Testis (tissue), 3 donors: ENCODE measurements around the gene STARD13. TPM values are rescaled to one million over a fixed set of nuclear protein-coding genes. Genes with fewer than 3 reads are reported as not detected.
A peak's percentile ranks its signal among the peaks of the same experiment; 100 is the strongest.

ENCODE experiments used
- DNase-seq: peaks from one replicate; pipeline ENCODE4 v3.0.0-alpha.2; 2019
- H3K27ac ChIP-seq, 2 donors: fragments of 200-600 bp; sonication (generic); one replicate each; pipeline ENCODE4 v1.5.1; 2019
- H3K27me3 ChIP-seq: fragments of 200-600 bp; sonication (generic); one replicate; pipeline ENCODE4 v1.5.1; 2019
- H3K36me3 ChIP-seq: fragments of 200-600 bp; sonication (generic); one replicate; pipeline ENCODE4 v1.5.1; 2017; ENCODE audit warnings: low read depth; ENCODE audit errors: missing control alignments
- H3K4me1 ChIP-seq: fragments of 200-600 bp; sonication (generic); one replicate; pipeline ENCODE4 v1.5.1; 2019
- H3K4me3 ChIP-seq, 2 donors: fragments of 200-600 bp; sonication (generic); one replicate each; pipeline ENCODE4 v1.5.1; 2017 to 2019
- H3K9me3 ChIP-seq: fragments of 200-600 bp; sonication (generic); one replicate; pipeline ENCODE4 v1.5.1; 2017
- CTCF ChIP-seq, 3 experiments: fragments of 450-650 bp in 2 of 3; fragments of 200-600 bp in 1 of 3; sonication (generic) in 1 of 3; IDR thresholded peaks; one replicate each; pipeline ENCODE4 v1.5.1; 2016 to 2019; ENCODE audit warnings: antibody characterized with exemption in 3 of 3, mild to moderate bottlenecking in 2 of 3, moderate library complexity in 1 of 3
- POLR2A ChIP-seq: fragments of 450-650 bp; IDR thresholded peaks from one replicate; pipeline ENCODE4 v1.6.1; 2017; ENCODE audit warnings: antibody characterized with exemption, mild to moderate bottlenecking, moderate library complexity
- WGBS, 2 donors: methylation state at CpG; one replicate each; pipeline ENCODE4 v1.1.5; 2018; 5-methylcytosine and 5-hydroxymethylcytosine counted together
- intact Hi-C: fragments of 100-400 bp; cut with DNase I; formaldehyde crosslinking; loops from one replicate; pipeline ENCODE4 v1.15.1; 2023; ENCODE audit warnings: low total_unique reads
- polyA plus RNA-seq: library from polyadenylated mRNA; stranded (reverse); fragments of 350-450 nt; fragmentation: Illumina TruSeq; extraction: RNeasy Lipid Tissue Mini Kit (QIAGEN cat#74804); gene quantifications from one replicate; pipeline ENCODE4 v1.2.3, GENCODE V29; 2014; ENCODE audit warnings: low read depth, low replicate concordance; ENCODE audit not compliant: insufficient read depth
- total RNA-seq, 2 donors: library from RNA; depleted of rRNA; stranded (reverse); fragments of >200 nt; gene quantifications; one replicate each; pipeline ENCODE4 v1.2.3, GENCODE V29; 2016

STARD13 gene
- total and polyA plus RNA-seq, 3 donors from 2014 or later, result 7.2 to 33.7 (median 24.4) TPM

DNA sequence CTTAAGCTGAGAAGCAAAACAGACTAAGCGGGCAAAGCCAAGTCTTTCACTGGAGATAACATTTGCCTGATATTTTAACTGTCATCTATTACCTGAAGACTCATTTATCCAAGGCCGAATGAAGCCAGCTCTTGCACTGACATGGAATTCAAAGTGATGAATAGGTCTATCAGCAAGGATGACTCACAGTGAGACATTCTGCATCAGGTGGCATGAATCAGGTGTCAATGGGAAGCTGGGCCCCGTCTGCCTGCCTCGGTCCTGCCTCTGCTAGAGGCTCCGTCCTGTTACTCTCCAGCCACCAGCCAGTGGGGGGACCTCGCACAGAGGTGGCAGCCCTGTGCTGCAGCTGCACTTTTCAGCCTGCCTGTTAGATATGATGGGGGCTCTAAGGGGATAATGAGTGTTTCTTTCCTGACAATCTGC, 23.5 kb downstream of the STARD13 start:
- no peak overlapping the region for H3K27ac ChIP-seq
- no peaks in the 10 kb centered on the region for H3K36me3 ChIP-seq
- DNase-seq, result no peak
- H3K4me1 ChIP-seq, result no peaks in the 10 kb centered on the region
- TF ChIP-seq POLR2A, result no peak
- TF ChIP-seq CTCF (IDR thresholded peaks at IDR 0.05), result no peak
- WGBS, 2 donors, result 75 to 80% methylated on average over 6 of the region's 6 CpGs
- intact Hi-C loops, result no loop called here
- H3K4me3 ChIP-seq, result no peak overlapping the region
- H3K27me3 ChIP-seq, result no peaks in the 10 kb centered on the region
- no peaks in the 10 kb centered on the region for H3K9me3 ChIP-seq

GRCh38 chr13:33261387-33262061, 24.0 kb downstream of the STARD13 start:
- TF ChIP-seq POLR2A (no peak), CTCF (IDR thresholded peaks at IDR 0.05) (no peak)
- H3K27ac ChIP-seq, result peak overlapping the region in 1 of 2 donors; percentile 29
- H3K4me1 ChIP-seq, result no peaks in the 10 kb centered on the region
- intact Hi-C loops, result no loop called here
- no peaks in the 10 kb centered on the region for H3K36me3 ChIP-seq
- no peaks in the 10 kb centered on the region for H3K27me3 ChIP-seq
- 77 to 78% methylated on average over 9 of the region's 9 CpGs for WGBS, 2 donors
- H3K4me3 ChIP-seq, result no peak overlapping the region
- no peak for DNase-seq
- H3K9me3 ChIP-seq, result no peaks in the 10 kb centered on the region

GRCh38 chr13:33260168-33261098, 25.1 kb downstream of the STARD13 start:
- H3K27ac ChIP-seq, result peak overlapping the region in 1 of 2 donors; percentile 29
- no peaks in the 10 kb centered on the region for H3K27me3 ChIP-seq
- DNase-seq, result no peak
- intact Hi-C loops, result no loop called here
- WGBS, 2 donors, result 74 to 83% methylated on average over 10 of the region's 10 CpGs
- no peaks in the 10 kb centered on the region for H3K4me1 ChIP-seq
- H3K9me3 ChIP-seq, result no peaks in the 10 kb centered on the region
- no peaks in the 10 kb centered on the region for H3K36me3 ChIP-seq
- TF ChIP-seq CTCF (IDR thresholded peaks at IDR 0.05) (no peak), POLR2A (no peak)
- no peak overlapping the region for H3K4me3 ChIP-seq

GRCh38 chr13:33259296-33259695, 26.3 kb downstream of the STARD13 start:
- Histone ChIP-seq H3K36me3 (no peaks in the 10 kb centered on the region), H3K27ac (no peak overlapping the region), H3K27me3 (no peaks in the 10 kb centered on the region), H3K4me1 (no peaks in the 10 kb centered on the region), H3K9me3 (no peaks in the 10 kb centered on the region), H3K4me3 (no peak overlapping the region)
- TF ChIP-seq CTCF (IDR thresholded peaks at IDR 0.05) (no peak), POLR2A (no peak)
- 94% methylated on average over 2 of the region's 2 CpGs for WGBS, 2 donors
- DNase-seq, result no peak
- intact Hi-C loops, result no loop called here
